HG03432 (cell line): Measurements from ENCODE around the gene MYO7B.

Experiments used
- ATAC-seq: cut with Tn5 transposase; IDR thresholded peaks from one replicate; pipeline ENCODE4 v1.9.1; 2021; ENCODE audit warnings: mild to moderate bottlenecking, moderate library complexity; ENCODE audit not compliant: unreplicated experiment

The MYO7B gene

DNA sequence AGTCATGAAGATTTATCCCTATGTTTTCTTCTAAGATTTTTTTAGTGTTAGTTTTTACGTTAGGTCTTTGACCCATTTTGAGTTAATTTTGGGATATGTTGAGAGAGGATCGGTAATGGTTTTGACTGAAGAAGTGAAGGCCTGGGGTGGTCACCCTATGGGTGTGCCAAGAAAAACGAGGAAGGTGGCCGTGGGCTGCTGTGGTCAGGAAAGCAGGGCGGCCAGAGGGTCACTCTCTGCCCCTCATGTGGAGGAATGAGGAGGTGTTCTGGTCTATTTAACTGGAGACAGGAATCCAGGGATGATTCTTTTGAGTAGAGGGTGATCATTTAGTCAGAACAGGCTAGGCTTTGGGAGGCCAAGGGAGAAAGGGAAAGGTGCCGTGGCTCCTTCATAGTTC lies 50.7 kb downstream of the MYO7B start:
- ATAC-seq = no peak

DNA sequence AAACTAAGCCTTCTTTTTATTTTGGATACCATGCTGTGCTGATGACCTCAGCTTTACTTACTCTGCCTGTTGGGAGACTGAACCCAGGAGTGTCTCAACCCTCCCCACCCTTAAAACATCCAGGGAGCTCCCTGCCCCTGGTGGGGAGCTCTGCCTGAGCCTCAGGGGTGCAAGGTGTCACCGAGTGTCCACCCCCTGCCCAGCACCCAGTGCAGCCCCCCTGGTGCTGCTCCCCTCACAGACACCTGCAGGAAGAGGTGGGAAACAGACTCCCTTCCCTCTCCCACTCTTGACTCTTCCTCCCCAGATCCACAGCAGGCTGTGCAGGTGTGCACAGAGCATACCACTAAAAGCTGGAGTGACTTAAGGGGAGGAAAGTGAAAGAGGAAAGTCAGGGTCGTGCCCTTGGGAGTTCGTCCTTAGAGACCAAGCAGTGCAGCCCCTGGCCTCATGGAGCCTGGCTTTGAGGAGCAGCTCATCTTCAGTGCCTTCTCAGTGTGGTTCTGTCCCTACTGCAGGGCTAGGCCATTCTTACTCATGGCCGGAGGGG lies 51.3 kb downstream of the MYO7B start:
- no peak for ATAC-seq

DNA sequence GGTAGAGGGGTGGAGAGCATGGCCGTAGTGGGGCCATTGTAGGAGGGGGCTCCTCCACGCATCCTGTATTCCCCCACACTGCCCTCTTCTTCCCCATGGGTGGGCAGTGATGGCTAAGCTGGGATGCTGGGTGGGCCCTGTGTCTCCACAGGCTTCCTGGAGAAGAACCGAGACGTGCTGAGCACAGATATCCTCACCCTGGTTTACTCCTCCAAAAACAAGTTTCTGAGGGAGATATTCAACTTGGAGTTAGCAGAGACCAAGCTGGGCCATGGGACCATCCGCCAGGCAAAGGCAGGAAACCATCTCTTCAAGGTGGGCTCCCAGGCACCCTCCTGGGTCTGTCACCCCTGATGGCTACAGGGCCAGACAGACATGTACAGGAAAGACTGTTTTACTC lies 52.8 kb downstream of the MYO7B start:
- no peak for ATAC-seq

DNA sequence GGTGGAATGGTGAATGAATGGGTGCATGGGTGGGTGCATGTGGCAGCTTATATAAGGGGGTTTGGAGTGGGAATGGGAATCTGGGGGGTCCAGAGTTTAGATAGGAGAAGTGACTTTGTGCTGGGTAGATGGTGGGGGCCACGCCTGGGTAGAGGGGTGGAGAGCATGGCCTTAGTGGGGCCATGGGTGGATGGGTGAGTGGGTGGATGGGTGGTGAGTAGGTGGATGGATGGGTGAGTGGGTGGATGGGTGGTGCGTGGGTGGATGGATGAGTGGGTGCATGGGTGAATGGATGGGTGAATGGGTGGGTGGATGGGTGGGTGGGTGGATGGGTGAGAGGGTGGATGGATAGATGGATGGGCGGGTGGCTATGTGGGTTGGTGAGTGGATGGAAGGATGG lies 53.9 kb downstream of the MYO7B start:
- no peak for ATAC-seq

DNA sequence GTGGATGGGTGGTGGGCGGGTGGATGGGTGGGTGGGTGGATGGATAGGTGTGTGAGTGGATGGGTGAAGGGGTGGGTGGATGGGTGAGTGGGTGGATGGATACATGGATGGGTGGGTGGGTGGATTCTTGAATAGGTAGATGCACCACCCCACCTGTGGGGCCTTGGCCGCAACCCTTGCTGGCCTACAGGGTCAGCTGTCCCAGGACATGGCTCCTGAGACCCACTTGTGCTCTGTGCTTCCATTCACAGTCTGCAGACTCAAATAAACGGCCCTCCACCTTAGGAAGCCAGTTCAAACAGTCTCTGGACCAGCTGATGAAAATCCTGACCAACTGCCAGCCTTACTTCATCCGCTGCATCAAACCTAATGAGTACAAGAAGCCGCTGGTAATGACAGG lies 54.4 kb downstream of the MYO7B start:
- no peak for ATAC-seq

DNA sequence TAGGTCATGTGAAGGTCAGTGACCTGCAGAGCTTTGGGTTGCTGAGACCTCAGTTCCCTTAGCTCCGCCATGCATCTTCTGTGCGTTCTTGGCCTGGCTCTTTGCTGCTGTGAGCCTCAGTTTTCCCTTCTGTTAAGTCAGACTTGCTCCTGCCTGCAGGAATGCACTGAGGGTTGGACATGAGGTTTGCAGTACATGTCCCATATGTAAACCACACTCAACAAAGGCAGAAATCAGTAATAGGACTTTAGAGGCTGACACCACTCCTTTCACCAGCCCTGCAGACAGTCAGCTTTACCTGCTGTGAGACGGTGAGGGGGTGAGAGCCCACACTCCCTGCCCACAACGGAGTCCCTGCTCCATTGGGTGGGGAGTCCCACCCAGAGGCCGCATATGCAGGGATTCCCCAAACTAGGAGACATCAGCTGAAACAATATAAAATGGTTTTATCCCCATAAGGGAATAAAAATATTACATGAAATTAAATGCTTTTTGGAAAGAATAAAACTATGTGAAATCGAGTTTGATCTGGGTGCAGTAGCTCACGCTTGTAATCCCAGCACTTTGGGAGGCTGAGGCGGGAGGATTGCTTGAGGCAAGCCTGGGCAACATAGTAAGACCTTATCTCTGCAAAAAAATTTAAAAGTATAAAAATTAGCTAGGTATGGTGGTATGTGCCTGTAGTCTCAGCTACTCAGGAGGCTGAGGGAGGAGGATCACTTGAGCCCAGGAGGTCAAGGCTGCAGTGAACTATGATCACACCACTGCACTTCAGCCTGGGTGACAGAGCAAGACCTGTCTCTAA lies 55.1 kb downstream of the MYO7B start:
- no peak for ATAC-seq

DNA sequence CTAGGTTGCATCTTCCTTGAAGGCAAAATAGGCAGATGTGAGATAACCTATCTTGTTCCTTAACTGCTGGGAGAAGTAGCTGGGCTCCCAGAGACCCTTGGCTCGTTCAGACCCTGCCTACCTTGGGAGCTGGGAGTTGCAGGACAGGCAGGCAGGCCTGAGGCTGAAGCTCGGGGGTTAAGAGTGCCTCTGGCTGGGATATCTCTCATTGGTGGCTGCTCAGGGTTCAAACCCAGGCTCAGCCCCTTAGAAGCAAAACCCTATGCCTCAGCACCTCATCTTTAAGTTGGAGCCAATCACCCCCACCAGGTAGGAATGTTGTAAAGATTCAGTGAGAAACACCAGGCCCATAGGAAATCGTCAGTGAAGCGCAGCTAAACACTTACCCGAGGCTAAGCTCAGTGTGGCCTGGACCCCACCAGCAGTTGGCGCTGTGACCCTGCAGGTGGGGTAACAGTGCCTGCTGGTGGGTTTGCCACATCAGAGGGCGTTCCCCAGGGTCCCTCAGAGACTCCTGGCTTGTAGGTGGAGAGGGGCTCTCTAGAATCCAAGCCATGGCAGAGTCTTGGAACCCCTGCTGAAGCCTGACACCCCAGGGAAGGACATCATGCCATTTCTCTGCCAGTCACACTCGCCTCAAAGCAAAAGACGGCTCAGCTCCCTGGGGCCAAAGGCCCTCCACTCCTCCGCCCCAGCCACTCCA lies 55.9 kb downstream of the MYO7B start:
- peak; percentile 82 for ATAC-seq

DNA sequence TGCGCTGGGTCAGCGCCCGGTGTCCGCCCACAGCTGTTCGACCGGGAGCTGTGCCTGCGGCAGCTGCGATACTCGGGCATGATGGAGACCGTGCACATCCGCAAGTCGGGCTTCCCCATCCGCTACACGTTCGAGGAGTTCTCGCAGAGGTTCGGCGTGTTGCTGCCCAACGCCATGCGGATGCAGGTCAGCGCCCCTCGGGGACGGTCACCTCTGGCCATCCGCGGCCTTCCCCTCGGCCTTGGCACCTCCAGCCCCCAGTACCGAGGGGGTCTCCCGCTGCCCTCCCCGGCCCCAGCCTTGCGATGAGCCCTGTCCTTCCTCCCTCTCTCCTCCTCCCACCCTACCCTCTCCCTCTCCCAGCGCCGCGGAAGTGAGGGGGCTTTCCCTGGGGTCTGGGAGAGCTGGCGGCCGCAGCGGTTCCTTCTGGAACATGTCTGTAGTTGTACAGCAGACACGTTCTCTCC lies 57.3 kb downstream of the MYO7B start:
- no peak for ATAC-seq

DNA sequence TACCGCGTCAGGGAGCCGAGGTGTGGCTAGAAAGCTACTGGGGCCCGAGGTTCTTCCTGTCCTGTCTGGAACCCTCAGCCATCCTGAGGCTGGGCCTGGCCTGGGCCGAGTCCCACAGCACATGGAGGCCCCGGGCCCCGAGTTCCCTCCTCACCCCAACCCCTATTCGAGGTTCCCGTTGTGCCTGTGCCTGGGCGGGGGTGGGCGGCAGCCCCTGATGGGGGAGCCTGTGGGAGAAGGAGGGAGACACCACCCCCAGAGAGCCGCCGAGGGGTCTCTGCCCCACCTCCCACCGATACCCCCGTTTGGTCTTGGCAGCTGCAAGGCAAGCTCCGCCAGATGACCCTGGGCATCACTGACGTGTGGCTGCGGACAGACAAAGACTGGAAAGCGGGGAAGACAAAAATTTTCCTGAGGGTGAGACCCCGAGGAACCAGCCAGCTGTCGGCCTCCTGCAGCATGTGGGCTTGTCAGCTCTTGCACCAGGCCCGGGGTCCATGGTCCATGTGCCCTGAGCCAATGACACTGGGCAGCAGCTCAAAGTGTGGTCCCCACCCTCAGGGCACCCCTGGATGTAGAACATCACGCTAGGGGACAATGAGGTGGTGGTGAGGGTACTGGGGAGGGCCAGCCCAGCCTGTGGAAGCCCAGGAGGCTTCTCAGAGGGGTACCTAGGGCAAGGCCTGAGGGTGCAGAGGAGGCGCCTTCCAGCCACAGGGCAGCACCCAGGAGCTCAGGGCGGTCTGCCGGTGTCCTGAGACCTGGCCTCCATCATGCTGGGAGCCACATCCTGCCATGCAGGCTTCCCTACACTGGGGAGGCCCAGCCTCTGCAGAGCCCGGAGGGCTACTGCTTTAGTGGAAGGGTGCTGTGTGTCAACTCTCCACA lies 58.0 kb downstream of the MYO7B start:
- ATAC-seq = no peak

DNA sequence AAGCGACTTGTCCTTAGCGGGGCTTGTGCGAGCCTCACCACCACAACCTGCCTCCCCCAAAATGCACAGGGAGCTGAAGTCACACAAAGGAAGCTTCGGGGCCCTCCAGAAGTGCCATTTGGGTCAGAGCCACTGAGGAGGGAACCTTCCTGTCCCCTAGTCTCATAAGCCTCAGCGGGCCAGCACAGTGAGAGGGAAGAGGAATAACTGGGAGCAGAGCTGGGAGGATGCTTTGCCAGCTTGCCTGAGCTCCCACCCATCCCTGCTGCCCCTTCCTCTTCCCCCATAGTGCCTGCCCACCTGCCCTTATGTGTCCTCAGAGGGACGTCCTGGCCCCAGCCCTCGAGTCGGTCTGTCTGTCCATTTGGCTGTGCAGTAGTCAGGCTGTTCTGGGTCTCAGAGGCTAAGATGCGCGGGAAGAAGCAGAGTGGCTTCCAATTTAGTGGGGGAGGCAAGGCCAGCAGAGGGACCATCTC lies 58.7 kb downstream of the MYO7B start:
- no peak for ATAC-seq

DNA sequence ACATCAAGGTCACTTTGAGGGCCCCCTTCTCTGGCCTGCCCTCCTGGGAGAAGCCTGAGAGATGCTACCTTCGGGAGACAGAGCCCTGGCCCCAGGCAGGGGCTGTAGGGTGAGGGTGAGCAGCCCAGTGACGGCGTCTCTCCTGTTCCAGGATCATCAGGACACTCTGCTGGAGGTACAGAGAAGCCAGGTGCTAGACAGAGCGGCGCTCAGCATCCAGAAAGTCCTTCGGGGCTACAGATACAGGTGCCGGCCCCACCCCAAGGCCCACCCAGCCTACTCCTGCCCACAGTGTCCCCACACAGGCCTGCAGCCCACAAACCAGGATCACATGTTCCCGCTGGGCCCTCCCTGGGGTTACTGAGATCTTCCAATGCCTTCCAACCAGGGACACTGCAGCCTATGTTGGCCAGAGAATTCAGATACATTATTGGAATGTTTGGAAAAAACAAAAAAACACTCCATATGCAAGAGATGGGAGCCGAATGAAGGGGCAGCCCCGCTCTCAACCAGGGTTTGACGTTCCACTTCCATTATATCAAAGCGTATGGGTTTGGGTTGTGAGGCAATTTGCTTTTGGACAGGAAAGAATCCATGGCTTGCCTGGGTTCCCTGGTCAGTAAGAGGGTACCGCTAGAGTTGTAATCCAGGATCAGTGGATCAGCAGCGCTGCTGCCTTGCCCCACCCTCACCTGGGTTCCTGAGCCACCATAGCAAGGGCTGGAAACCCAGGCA lies 61.0 kb downstream of the MYO7B start:
- no peak for ATAC-seq

DNA sequence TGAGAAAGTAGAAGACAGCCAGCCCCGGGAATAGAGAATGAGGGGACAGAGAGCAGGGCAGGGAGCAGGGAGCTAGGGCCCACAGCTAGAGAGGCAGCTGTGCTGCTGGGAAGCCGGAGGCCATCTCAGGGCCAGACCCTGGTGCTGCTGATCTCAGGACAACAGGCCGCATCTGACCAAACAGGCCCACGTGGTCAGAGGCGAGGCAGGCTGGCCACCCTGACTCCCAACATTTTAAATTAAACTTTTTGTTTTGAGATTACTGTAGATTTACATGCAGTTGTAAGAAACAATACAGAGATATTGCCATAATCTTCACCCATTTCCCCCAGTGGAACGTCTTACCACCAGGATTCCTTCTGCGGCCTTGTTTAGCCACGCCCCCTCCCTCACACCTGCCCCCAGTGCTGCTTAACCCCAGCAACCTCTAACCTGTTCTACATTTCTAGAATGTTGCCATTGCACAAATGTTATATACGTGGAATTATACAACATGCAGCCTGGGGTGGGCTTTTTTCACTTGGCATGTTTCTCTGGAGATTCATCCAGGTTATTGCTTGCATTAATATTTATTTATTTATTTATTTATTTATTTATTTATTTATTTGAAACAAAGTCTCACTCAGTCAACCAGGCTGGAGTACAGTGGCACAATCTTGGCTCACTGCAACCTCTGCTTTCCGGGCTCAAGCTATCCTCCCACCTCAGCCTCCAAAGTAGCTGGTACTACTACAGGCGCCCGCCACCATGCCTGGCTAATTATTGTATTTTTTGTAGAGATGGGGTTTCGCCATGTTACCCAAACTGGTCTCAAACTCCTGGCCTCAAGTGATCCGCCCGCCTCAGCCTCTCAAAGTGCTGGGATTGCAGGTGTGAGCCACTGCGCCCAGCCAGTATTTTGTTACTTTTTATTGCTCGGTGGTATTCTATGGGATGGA lies 61.8 kb downstream of the MYO7B start:
- ATAC-seq = no peak

DNA sequence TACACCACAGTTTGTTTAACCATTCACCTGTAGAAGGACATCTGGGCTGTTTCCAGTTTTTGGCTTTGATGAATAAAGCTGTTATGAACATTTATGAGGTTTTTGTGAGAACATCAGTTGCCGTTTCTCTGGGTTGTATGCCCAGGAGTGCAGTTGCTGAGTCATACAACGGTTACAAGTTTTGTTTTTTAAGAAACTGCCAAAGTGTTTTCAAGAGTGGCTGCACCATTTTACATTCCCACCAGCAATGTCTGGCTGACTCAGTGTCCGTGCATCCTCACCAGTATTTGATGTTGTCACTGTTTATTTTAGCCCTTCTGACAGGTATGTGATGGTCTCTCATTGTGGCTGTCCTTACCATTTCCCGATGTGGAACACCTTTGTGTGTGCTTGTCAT lies 62.5 kb downstream of the MYO7B start:
- ATAC-seq = no peak

DNA sequence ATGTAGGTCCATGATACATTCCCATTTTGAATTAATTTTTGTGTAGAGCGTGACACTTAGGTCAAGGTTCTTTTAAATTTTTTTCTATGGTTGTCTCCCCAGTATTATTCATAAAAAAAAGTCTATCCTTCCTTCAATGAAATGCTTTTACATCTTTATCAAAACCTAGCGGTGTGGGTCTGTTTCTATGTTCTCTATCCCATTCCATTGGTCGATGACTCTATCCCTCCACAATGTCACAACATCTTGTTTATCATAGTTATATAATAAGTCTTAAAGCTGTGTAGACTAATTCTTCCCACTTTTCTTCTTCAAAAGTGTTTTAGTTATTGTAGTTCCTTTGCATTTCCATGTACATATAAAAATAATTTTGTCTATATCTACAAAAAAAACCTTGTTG lies 63.2 kb downstream of the MYO7B start:
- no peak for ATAC-seq

DNA sequence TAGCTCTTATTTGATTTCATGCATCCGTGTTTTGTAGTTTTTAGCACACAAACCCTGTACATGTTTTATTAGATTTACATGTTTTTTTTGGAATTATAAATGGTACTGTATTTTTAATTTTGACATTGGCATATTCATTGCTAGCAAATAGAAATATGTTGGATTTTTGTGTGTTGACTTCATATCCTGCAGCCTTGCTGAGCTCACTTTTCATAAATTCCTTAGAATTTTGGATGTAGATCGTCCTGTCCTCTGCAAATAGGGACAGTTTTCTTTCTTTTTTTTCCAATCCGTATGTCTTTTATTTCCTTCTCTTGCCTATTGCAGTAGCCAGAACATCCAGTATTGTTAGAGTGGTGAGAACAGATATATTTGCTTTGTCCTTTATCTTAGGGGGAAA lies 63.7 kb downstream of the MYO7B start:
- ATAC-seq = no peak

DNA sequence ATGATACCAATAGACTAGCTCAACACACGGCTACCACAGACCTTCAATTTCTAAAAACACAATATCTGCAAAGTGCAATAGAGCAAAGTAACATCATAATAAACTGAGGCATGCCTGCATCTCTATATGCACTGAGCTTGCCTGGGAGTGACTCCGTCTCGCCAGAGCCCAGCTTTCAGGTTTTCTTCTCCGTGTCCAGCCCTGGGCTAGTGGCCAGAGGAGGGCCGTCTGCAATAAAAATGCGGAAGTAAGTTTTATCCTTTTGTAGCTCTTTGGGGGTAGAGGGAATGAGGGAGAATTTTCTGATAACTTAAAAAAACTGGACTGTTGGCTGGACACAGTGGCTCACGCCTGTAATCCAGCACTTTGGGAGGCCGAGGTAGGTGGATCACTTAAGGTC lies 69.5 kb downstream of the MYO7B start:
- ATAC-seq = no peak

DNA sequence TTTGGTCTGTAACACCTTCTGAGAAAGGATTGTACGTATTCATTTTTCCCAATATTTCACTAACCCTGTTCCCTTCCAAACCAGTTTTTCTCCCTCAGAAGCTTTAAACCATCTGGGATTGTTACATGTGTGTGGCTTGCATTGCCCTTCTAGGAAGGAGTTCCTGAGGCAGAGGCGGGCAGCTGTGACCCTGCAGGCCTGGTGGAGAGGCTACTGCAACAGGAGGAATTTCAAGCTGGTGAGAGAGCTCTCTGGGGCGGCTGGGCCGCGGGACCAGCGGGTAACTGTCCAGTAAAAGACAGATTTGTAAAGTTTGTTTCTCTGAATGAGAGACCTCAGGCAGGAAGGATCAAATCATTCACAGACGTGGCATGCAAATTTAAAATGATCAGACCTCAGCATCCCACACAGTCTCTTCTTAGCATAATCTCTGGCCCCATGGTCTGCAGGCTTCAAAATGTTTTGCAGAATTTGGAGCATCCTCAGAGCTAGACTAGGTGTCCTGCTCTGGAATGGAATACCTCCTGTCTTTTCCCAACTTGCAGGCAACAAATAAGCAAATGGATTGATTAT lies 70.3 kb downstream of the MYO7B start:
- no peak for ATAC-seq

DNA sequence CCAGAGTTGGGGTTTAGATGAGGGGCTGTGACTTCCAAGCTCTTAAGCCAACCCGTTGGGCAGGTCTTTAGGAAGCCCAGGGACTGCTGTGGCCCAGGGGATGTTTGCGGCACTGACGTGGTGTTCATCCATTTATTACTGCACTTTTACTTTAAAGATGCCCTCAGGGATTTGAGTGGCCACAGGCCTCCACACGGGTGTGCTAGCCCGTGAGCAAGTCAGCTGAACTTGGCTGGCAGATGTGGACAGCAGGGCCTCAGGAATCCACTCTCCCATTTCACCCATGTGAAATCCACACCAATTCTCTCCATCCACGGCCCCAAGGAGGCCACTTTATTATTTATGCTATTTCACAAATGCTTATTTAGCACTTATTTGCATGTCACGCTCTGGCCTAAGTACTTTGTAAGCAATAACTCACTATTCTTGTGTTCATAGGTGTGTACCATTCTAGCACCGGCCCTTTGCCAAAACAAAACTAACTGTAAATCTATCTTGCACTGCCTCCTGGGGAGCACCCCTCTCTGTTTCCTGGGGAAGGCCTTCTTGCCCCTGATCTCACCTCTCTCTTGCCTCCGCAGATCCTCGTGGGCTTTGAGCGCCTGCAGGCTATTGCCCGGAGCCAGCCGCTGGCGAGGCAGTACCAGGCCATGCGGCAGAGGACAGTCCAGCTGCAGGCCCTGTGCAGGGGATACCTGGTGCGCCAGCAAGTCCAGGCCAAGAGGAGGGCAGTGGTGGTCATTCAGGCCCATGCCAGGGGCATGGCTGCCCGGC lies 71.3 kb downstream of the MYO7B start:
- no peak for ATAC-seq
